Measurements from ENCODE around the gene THY1. TPM values are rescaled to one million over a fixed set of nuclear protein-coding genes. Genes with fewer than 3 reads are reported as not detected.

Gene THY1
- total and polyA plus RNA-seq, 2 of the 8 experiments (the other 6 are each of a cell fraction or from before 2014, with no cell fraction given), result 286 to 2,479 TPM

- Histone ChIP-seq H2AK5ac (ENCODE audit: low read depth, low read length) (no peak overlapping the region; the same call in 1 of the 2 replicates), H3K4ac (replicated peaks; ENCODE audit: insufficient read length, low read depth, low read length) (no peak overlapping the region), H3K4me2 (ENCODE audit: insufficient read depth in 1 of 2, low read depth in 2 of 2, low read length in 2 of 2) (no peak overlapping the region), H3K36me3 (ENCODE audit: control insufficient read depth in 2 of 4, insufficient read depth in 4 of 4, low read length in 3 of 4) (peaks cover 19 to 28% (median 22%) of the 10 kb centered on the region in 4 experiments), H4K20me1 (replicated peaks in 1 of 2; ENCODE audit: control insufficient read depth in 1 of 2, insufficient read depth in 2 of 2, low read length in 2 of 2) (peaks cover 8 to 14% of the 10 kb centered on the region in 2 experiments), H3K27ac (ENCODE audit: low read depth, low read length) (no peak overlapping the region), H2BK20ac (ENCODE audit: low read length) (peak overlapping the region; percentile 61; the same call in 1 of the 2 replicates), H3K56ac (replicated peaks; ENCODE audit: insufficient read length, low read depth, low read length) (no peak overlapping the region), H4K5ac (ENCODE audit: insufficient read length, low read depth, low read length) (no peak overlapping the region), H2BK5ac (ENCODE audit: low read depth, low read length) (peak overlapping the region; percentile 49; the same call in 1 of the 2 replicates), H4K91ac (replicated peaks; ENCODE audit: insufficient read length, low read length) (no peak overlapping the region), H2AFZ (ENCODE audit: low read length) (no peak overlapping the region), H3K79me1 (ENCODE audit: low read depth, low read length) (peaks cover 12% of the 10 kb centered on the region), H2BK12ac (ENCODE audit: low read depth, low read length) (no peak overlapping the region; the same call in 1 of the 2 replicates), H3K14ac (ENCODE audit: insufficient read length) (no peak overlapping the region), H4K8ac (ENCODE audit: extremely low read depth, insufficient read depth, low read length) (no peak overlapping the region), H3K23me2 (ENCODE audit: low read depth, low read length) (no peaks in the 10 kb centered on the region), H3K9me3 (ENCODE audit: insufficient read depth in 2 of 2, low read depth in 1 of 2, low read length in 1 of 2) (no peaks in the 10 kb centered on the region), H3K4me3 (ENCODE audit: extremely low read depth in 1 of 4, insufficient read depth in 2 of 4, low read depth in 3 of 4, low read length in 4 of 4) (no peak overlapping the region), H2BK120ac (replicated peaks; ENCODE audit: low read depth, low read length) (no peak overlapping the region), H3K9ac (replicated peaks in 1 of 4; ENCODE audit: extremely low read depth in 1 of 4, low read depth in 3 of 4, low read length in 3 of 4) (no peak overlapping the region), H2BK15ac (ENCODE audit: low read length) (no peak overlapping the region), H3K4me1 (replicated peaks in 1 of 4; ENCODE audit: control insufficient read depth in 3 of 4, insufficient read depth in 4 of 4, low read length in 3 of 4) (peaks cover 6 to 20% (median 15%) of the 10 kb centered on the region in 4 experiments), H3K23ac (ENCODE audit: insufficient read length) (no peak overlapping the region), H3K79me2 (ENCODE audit: control insufficient read depth in 1 of 2, insufficient read depth in 2 of 2, low read length in 2 of 2) (peaks cover 0 to 9% of the 10 kb centered on the region in 2 experiments; a peak in 2 of 4 replicates), H3K18ac (ENCODE audit: extremely low read depth, low read length) (no peak overlapping the region), H3K27me3 (replicated peaks in 1 of 4; ENCODE audit: control insufficient read depth in 3 of 4, extremely low read depth in 1 of 4, insufficient read depth in 3 of 4, low read length in 3 of 4) (no peaks in the 10 kb centered on the region)
- ChIA-PET POLR2A (ENCODE audit: partially characterized antibody) (interaction anchor here (1.0 to 6.4 kb wide), 9 partner anchors 8 to 80 kb away, joined by 3 to 50 read pairs (median 6); no protein-coding TSS in a partner anchor), CTCF (ENCODE audit: partially characterized antibody) (interaction anchor here (1.0 to 3.7 kb wide), 10 partner anchors 17 to 209 kb away, joined by 3 to 19 read pairs (median 4); partner anchors contain the start of gene USP2)
- 90% methylated on average over 3 of the region's 3 CpGs; no CpG with 5 or more reads in 1 of the 2 experiments for WGBS, 2 experiments (ENCODE audit: extremely low coverage in 1 of 2, insufficient coverage in 1 of 2, insufficient read length in 1 of 2, insufficient replicate concordance in 2 of 2, low coverage in 1 of 2, low lambda C conversion rate in 2 of 2, missing lambda C conversion rate in 1 of 2)
- no peak for DNase-seq (ENCODE audit: low read depth in 1 of 2, low spot score in 2 of 2)
- no peak for FAIRE-seq
- TF ChIP-seq POLR2AphosphoS5 (IDR thresholded peaks at IDR 0.05; ENCODE audit: low read depth, low read length) (peak; percentile 54; the same call in 1 of the 2 replicates), SP2 (IDR thresholded peaks at IDR 0.05; ENCODE audit: low read length) (no peak)
Observed at GRCh38 chr11:119415517-119415916, 7.5 kb downstream of the THY1 start.
